ENCODE measurements around the gene CA10.

The CA10 gene

DNA sequence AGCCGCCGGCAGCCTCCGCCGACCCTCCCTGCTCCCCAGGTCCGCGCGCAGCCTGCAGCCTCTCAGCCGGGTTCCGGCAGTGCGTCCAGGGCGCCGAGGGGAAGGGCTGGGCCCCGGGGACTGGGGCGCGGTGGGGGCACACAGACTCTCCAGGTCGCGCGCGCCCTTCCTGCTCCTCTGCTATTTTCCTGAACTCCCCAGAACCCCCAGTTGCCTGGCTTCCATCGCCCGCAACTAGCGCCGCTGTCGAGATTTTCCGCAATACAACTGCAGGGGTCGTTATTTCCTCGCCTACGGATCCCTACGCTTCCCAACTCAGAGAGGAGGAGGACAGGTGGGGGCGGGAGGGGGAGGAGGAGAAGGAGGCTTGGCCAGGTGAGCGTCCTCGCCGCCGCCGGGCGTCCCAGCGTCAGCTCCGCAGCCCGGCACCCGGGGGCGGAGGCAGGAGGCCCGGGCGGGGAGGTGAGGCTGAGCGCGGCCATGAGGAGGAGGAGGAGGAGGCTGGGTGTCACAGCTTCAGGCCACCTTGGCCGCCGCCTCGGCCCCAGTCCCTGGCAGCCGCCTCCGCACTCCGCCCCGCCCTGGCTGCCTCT, at the start of gene CA10:
Gene CA10, minus strand, starts transcription at position 265 of the 593 bp plus-strand sequence.
- no peak for DNase-seq (ENCODE audit: low read depth in 2 of 2)

DNA sequence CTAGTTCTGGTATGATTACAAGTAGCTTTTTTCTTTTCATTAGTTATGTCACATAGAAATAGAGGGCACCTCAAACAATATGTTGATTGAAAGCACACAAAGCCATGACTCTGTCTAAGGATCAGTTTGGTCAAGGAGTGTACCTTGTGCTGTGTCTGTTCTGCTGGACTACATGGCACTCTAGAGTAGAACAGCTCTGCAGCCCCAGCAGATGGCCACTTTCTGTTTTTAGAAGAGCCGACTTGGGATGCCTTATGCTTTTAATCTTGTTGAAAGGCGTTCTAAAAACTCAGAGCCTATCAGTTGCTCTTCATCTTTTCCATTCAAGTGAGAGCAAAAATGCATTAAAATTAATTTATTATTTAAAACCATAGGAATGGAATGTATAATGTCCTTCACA, 49.3 kb upstream of the CA10 start:
- DNase-seq (ENCODE audit: low read depth in 2 of 2): no peak

DNA sequence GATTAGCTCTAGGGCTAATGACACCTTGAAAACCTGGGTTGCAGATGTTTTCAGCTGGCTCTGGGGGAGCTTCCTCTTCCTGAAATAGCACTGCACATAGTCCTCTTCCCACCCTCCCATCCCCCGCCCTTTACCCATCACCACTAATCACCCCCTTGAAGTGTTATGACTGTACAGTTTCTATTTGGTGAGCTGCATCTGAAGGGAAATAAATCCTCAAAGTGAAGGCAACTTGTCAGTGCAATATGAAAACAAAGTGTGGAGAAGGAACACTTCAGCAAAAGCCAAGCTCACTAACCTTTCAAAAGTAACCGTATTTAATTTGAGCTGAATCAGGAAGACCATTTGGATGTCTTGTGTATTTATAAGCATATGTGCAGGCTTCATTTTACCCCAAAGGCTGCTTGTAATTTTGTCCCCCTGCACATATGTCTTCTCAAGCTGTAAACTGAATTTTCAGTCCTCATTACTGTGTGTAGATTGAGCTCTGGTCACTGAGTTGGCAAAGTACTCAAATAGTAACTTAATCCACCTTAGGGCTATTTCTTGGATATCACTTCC, 44.1 kb upstream of the CA10 start:
- no peak for DNase-seq (ENCODE audit: low read depth in 2 of 2)

DNA sequence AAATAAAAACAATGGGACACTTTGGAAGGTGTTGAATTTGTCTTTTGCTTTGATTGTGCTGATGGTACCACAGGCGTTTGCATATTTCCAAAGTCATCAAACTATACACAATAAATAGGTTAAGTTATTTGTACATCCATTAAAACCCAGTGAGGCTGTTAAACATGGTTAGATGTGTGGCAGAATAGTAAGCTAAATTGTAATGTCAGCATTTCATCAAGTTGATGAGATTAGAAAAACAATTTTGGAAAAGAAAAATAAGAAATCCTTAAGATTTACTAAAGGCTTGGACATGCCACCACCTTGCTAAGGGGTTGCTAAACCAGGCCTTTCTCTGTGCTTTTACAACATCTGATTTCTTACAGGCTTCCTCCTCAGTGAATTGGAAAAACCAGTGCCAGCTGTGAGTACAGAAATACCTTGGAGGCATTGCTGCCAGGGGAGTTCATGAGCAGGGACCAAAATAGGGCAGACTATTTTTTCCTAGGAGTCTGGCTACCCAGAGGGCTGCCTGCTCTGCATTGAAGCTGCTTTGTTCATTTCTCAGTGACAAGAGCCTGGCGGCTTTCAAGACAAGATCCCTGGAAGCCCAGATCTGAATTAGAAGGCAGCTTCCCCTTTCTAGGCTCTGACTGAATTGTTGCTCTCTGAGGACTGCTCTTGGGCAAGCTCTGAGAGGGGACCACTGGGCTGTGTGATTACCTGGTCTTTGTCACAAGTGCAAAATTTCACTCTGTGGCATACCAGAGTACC, 43.4 kb upstream of the CA10 start:
- no peak for DNase-seq (ENCODE audit: low read depth in 2 of 2)

DNA sequence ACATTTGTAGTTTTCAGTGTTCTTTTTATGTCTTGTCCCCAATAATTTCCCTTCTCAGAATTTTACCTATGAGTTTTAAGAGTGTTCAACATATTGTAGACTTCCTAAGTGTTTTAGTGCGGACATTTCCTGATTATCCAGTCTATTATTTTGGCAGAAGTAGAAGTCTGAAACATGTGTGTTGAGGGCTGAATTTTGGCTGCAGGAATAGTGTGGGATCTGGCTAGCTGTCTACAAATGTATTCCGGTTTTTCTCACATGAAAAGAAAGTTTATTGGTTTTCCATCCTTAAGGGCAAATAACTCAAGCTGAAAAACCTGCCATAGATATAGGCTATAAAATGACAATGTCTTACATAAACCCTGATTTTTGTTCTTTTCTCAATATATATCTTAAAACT, 33.0 kb upstream of the CA10 start:
- no peak for DNase-seq (ENCODE audit: low read depth in 2 of 2)

DNA sequence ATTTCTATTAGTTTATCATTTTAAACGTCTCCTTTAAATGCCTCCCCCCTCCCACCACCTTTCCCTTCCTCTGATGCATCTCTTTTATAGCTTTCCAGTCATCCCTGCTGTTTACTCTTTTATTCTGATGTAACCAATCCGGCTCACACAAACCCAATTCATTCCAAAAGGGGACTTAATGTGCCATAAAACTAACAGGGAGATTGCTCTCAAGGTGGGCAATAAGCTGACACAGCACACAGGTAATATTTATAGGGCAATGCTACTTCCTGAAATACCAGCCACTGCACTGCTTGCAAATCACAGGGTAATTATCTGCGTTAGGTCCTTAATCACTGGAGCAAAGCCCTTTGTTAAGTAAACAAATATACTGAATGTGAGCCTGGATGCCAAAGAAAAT, 23.3 kb upstream of the CA10 start:
- DNase-seq (ENCODE audit: low read depth in 2 of 2): no peak

DNA sequence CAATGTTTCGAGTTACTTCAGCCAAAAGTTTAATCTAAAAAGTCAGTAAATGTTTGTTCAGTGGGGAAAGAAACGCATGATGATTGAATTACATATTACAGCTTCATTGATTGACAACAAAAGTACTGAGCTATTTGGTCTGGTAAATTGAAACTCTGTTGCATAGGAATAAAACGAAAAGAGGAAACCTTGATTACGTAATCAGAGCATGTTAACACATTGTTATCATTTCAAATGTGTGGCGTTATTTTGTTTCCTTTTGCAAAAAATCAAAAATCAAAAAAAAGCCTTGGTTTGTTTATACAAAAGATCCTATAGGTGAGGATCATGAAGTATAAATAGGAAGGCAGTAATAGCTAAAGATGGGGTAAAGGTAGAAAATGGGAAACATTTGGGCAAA, 19.5 kb upstream of the CA10 start:
- no peak for DNase-seq (ENCODE audit: low read depth in 2 of 2)

DNA sequence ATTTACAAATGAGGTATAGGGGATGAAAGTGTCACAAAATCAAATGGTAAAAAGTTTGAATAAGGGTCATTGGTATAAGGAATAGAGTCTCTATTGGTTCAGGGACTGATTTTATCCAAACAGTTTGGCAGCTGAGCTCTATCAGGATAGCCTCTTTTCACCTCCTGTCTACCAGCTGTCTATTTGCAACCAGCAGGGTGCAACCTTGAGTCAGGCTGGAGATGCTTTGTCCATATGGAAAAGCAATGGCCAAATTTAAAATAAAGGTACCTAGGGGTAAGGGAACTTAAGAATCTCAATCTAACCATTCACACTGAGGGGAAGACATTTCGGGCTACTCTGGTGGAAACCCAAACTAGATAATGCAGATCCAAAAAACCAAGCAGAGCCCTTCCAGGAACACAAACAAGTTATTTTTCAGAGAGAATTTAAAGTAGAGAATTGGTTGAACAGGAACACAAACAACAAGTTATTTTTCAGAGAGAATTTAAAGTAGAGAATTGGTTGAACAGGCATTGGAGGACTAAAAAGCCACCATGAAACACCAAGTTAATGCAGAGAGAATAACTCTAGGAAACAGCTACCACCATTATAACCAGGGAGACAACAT, 12.6 kb upstream of the CA10 start:
- no peak for DNase-seq (ENCODE audit: low read depth in 2 of 2)

DNA sequence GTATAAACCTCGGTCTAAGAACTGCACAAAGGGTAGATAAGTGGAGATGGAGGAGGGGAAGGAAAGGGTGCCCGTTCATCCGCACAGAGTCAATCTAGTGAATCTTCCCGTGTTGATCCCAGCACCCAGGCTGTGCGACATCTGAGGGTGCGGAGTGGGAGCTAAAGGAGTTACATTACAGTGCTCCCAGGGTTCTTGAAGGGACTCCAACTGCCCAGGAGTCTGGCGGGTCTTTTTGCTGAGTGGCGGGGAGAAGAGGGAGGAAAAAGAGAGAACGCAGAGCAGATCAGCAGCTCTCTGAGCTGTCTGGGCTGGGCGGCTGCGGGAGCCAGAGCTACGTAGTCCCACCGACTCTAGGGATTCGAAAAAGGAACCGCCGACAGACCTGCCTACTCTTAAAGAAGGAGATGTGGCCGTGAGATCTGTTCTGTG, 1.6 kb upstream of the CA10 start:
- DNase-seq (ENCODE audit: low read depth in 2 of 2): no peak

DNA sequence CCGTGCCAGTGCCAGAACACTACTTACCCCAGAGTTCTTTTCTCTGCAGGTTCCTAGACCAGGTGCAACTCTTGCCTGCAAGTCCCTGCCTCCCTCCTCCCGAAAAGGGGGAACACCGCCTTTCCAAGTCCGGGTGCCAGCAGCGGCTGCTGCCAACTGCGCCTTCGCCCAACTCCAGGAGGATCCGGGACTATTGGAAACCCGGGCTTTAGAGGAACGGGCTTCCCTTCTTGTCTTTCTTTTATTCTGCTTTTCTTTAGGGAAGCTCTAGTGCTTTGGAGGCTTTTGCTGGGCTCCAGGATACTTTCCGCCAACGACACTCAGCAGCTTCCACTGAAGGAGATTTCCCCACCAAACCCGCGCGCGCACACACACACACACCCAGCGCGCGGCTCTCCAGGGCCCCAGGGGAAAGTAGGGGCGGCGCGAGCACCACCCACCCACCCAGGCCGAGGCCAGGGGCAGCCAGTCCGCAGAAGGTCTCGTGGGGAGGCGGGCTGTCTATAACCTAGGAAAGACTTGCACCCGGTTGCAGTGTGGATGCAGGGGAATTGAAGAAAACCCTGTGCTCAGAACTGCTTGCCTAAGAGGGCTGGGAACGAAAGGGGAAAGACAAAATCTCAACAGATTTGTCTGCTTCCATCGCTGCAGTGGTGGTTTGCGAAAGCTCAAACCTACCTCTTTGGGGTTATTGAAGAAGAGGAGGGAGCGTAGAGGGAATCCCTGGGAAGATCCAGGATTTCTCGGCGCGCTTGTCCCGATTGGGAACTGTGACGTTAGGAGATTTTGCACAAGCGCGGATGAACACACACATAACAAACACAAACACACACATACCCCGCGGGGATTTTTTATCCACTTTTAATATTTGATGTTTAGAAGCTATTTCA, 977 bp upstream of the CA10 start:
- no peak for DNase-seq (ENCODE audit: low read depth in 2 of 2)

DNA sequence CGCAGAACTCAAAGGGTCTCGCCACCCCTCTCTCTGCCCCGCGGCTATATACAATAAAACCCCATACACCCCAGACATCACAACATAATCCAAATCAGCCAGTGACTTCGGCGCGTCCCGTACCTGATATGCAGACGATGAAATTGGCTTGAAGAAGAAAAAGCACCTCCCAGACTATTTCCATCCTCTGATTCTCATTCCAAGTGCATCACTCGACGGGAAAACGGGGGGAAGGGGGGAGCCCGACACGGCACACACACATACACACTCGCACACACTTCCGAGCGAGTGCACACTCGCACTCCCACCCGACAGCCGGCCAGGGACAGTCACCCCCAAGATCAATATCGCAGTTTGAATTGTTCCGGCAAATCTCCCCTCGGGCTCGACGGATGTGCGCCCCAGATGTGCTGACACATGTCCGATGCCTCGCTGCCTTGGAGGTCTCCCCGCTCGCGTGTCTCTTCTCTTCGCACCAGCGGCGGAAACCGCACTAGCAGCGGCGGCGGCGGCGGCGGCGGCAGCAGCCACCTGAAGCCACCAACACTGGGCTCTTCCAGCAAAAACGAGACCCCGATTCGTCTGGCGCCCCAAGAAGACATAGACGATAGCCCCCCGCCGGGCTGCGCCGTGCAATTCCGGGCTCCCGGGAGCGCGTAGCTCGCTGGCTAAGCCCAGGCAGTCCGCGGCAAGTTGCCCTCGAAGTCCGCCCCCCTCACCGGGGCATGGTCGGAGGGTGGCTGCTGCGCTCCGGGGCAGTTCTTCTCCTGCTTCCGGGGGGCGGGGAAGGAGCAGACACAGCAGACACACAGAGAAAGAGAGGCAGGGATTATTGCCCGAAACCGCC, 688 bp downstream of the CA10 start:
- DNase-seq (ENCODE audit: low read depth in 2 of 2): no peak

DNA sequence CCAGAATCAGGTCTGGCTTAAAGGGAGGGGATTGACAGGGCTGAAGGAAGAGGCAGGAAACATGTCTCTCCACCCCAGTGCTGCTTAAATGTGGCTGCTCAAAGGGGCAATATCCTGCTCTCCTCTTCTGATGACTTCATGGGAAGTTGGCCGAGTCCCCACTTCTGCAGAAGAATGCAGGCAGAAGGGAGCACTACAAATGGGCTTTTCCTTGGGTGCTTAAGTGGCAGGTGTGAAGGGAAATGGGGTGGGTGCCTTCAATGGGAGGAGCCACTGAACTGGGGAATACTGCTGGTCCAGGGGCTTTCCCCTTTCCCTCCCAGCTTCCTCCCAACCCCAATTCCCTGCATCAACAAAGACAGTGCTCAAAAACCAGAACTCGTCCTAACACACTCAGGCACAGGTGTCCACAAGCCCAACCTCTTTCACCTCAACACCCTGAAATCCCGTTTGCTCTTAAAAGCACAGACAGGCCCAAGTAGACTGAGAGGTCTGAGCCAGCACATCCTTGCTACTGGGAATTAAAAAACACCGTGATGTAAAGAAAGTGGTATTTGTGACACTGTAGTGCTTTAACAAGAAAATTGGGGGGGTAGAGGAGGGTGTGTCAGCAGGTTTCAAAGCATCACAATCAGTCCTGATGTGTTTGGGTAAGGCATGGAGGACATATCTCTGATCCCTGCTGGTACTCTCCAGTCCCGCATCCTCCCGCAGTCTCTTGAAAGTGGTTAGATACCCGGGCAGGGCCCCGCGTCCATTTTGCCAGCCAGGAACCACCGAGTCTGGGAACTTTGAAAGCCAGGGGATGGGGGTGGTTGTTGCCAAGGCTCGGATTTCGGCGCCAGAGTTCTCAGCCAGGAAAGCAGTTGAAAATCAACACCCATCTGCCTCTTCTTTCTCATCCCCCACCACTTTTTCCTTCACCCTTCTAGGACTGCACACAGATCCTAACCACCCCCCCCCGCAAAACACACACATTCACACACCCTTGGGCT, 1.6 kb downstream of the CA10 start:
- DNase-seq (ENCODE audit: low read depth in 2 of 2): no peak

DNA sequence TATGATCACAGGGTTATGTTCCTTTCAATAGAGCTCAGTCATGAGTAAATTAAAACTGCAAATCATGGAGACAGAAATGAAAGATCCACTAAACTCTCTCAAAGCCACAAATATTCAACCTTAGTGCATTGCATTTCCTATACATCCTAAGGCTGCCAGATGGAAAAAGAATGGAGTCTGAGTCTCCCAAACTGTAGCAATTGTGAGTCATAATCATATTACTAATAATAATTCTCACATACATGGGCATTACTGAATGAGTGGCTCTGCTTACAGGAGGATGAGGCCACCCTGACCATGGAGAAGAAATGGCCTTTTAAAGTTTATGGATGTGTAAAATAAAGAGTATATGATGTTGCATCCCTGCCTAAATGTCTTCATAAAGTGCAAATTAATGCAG, 3.2 kb downstream of the CA10 start:
- DNase-seq (ENCODE audit: low read depth in 2 of 2): no peak

DNA sequence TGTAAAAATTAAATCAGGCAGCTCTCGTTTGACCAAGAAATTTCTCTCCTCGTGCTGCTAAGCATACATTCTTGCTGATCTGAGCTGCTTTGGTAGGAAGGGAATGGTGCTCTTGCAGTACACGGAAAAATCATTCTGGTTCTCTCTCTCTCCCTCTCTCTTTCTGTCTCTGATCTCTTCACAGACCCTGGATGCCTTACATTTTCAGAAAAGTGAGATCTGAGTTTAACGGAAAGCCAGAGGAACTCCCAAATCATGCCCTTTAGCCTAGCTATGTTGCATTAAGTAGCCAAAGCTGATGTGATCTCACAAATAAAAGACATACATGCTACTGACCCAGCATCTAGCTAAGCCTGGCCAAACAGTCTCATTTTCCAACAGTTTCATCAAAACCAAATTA, 4.0 kb downstream of the CA10 start:
- DNase-seq (ENCODE audit: low read depth in 2 of 2): no peak

DNA sequence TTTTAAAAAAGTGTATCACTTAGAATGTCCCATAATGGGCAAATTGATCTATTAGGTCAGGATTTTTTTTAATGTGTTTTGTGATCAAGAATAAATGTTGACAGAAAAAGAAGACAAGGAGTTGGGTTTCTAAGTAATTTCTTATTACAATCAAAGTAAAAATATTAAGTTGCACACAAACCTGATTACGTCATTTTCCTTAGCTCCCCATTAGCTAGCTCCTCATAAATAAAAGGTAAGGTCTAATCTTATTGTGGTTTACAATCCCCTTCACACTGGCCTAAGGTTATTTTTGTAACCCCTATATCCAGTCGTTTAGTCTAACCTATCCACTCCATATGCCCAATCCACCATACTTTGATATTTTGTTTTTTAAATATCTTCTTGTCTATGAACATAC, 7.6 kb downstream of the CA10 start:
- no peak for DNase-seq (ENCODE audit: low read depth in 2 of 2)

DNA sequence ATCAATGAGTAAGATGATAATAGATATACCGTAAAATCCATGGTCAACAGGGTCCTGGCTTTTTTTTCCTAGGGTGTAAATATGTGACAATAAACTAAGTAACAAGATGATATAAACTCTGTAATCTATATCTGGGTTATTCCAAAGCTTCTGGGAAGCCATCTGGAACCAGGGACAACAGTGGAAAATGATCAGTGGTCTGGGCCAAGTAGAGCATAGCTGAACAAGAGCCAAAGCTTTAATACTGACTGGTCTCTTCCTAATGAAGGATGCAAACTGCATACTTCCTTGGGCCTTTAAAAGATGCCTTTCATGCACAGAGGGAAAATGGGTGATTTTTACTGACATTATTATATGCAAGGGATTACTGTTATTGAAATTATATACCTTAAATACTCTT, 8.9 kb downstream of the CA10 start:
- no peak for DNase-seq (ENCODE audit: low read depth in 2 of 2)

DNA sequence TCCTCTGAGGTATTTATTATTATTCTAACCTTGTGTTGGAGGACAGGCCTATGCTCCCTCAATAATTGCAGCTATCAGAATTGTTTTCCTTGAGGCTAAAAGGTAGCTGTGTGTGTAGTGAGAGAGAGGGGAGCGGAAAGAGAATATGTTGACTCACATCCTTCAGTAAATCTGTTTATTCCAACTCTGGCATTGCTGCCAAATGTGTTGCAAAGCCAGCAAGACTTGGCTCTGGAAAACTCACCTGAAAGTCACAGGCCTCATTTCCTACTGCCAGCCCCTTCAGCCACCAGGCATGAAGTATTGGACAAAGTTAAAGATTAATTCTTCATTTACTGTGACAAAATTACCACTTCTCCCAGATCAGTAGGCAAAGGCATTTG, 9.6 kb downstream of the CA10 start:
- DNase-seq (ENCODE audit: low read depth in 2 of 2): no peak

DNA sequence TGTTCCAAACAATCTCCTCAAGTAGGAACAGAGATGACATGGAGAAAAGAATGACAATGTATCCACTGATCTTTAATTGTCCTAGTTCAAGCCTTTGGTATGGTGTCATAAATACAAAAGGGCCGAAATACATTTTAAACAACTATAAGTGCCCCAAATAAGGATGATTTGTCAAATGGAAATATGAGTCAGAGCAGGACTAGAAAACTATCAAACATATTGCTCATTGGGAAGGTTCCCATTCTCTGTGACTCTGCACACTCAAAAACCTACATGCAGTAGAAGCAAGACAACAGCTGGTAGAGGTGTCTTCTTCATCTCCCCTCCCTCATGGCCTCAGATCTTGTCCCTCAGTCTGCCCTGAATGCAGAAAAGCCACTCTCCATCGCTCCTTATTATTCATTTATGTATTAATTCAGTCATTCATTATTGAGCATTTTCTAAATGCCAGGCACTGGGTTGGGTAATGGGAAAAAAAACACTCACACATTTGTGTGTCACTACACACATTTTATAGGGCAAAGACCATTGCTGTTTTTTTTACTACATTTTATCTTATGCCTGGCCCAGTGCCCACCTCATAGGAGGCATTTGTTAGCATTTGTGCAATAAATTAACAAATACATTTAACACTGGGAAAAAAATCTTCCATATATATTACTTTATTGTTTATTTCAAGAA, 10.1 kb downstream of the CA10 start:
- no peak for DNase-seq (ENCODE audit: low read depth in 2 of 2)

DNA sequence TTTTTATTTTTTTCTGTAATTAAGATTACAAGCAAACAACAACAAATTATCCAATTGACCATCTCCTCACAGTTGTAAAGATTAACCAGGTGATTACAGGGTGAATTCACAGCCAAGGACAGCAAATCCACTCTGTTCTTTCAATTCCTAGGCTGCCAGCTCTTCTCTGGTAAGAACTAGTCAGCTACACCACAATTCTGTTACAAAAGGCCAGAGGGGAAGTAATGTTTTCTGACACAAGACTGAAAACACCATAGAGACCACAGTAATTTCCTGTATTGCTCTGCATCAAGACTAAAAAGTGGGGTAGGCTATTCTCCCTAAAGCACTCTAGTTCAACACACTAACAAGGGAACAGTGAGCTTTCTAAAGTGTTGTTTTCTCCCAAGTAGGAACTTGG, 10.6 kb downstream of the CA10 start:
- no peak for DNase-seq (ENCODE audit: low read depth in 2 of 2)

All from stimulated activated CD4-positive, alpha-beta T cell treated with anti-CD3 and anti-CD28 coated beads, Interleukin-1b, Interleukin-23, amount 100 ng/mL, for 1 hour (primary cell).